ENCODE results near the gene UQCC3. TPM values are rescaled to one million over a fixed set of nuclear protein-coding genes. Genes with fewer than 3 reads are reported as not detected.
"Not testable (repeated sequence)": the region's sequence is repeated elsewhere in the genome, so short reads cannot be mapped to it uniquely, and the experiment has no call there.

Gene UQCC3
- total RNA-seq, 2 donors from 2014 or later: 13.9 to 23.2 TPM

GRCh38 chr11:62667460-62667859, 4.0 kb upstream of the UQCC3 start:
- Histone ChIP-seq H3K4me3 (no peak overlapping the region), H3K9ac (ENCODE audit: low read depth in 2 of 2, low read length in 2 of 2) (no peak overlapping the region), H3K27ac (no peak overlapping the region), H3K4me1 (peaks cover 23% of the 10 kb centered on the region), H3K27me3 (no peaks in the 10 kb centered on the region), H3K36me3 (no peaks in the 10 kb centered on the region), H3K9me3 (no peaks in the 10 kb centered on the region)
- TF ChIP-seq, protein P1, sequence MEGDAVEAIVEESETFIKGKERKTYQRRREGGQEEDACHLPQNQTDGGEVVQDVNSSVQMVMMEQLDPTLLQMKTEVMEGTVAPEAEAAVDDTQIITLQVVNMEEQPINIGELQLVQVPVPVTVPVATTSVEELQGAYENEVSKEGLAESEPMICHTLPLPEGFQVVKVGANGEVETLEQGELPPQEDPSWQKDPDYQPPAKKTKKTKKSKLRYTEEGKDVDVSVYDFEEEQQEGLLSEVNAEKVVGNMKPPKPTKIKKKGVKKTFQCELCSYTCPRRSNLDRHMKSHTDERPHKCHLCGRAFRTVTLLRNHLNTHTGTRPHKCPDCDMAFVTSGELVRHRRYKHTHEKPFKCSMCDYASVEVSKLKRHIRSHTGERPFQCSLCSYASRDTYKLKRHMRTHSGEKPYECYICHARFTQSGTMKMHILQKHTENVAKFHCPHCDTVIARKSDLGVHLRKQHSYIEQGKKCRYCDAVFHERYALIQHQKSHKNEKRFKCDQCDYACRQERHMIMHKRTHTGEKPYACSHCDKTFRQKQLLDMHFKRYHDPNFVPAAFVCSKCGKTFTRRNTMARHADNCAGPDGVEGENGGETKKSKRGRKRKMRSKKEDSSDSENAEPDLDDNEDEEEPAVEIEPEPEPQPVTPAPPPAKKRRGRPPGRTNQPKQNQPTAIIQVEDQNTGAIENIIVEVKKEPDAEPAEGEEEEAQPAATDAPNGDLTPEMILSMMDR (IDR thresholded peaks at IDR 0.05): no peak
- DNase-seq: no peak
- intact Hi-C loops (cut with DNase I): no loop called here

- intact Hi-C loops (cut with DNase I): no loop called here
- Histone ChIP-seq H3K9ac (ENCODE audit: low read depth in 2 of 2, low read length in 2 of 2) (peak overlapping the region; percentile 3 to 55), H3K4me1 (peaks cover 28% of the 10 kb centered on the region), H3K27ac (peak overlapping the region; percentile 81), H3K36me3 (no peaks in the 10 kb centered on the region), H3K4me3 (no peak overlapping the region), H3K9me3 (no peaks in the 10 kb centered on the region), H3K27me3 (no peaks in the 10 kb centered on the region)
- DNase-seq: peak; percentile 81
- TF ChIP-seq, protein P1 (IDR thresholded peaks at IDR 0.05): no peak
Measured at GRCh38 chr11:62669420-62670161, 1.9 kb upstream of the UQCC3 start.

GRCh38 chr11:62671236-62671607, 251 bp upstream of the UQCC3 start:
- Histone ChIP-seq H3K9me3 (no peaks in the 10 kb centered on the region), H3K27me3 (no peaks in the 10 kb centered on the region), H3K27ac (peak overlapping the region; percentile 81), H3K36me3 (no peaks in the 10 kb centered on the region), H3K4me1 (peaks cover 27% of the 10 kb centered on the region), H3K4me3 (peak overlapping the region; percentile 57), H3K9ac (ENCODE audit: low read depth in 2 of 2, low read length in 2 of 2) (peak overlapping the region; percentile 96 to 99)
- TF ChIP-seq, protein P1 (IDR thresholded peaks at IDR 0.05): no peak
- DNase-seq: no peak
- intact Hi-C loops (cut with DNase I): no loop called here

GRCh38 chr11:62673196-62673525, 1.7 kb downstream of the UQCC3 start:
- intact Hi-C loops (cut with DNase I): no loop called here
- Histone ChIP-seq H3K36me3 (no peaks in the 10 kb centered on the region), H3K27me3 (no peaks in the 10 kb centered on the region), H3K9ac (ENCODE audit: low read depth in 2 of 2, low read length in 2 of 2) (peak overlapping the region in 1 of 2 donors; percentile 99), H3K4me3 (no peak overlapping the region), H3K9me3 (no peaks in the 10 kb centered on the region), H3K27ac (no peak overlapping the region), H3K4me1 (peaks cover 23% of the 10 kb centered on the region)
- TF ChIP-seq, protein P1 (IDR thresholded peaks at IDR 0.05): no peak
- no peak for DNase-seq

GRCh38 chr11:62675415-62675814, 3.9 kb downstream of the UQCC3 start:
- H3K4me1 ChIP-seq: peaks cover 16% of the 10 kb centered on the region
- H3K27ac ChIP-seq; H3K9me3 ChIP-seq; intact Hi-C loops (cut with DNase I); H3K4me3 ChIP-seq; H3K36me3 ChIP-seq; H3K27me3 ChIP-seq; H3K9ac ChIP-seq (ENCODE audit: low read depth in 2 of 2, low read length in 2 of 2); DNase-seq: not testable (repeated sequence)

GRCh38 chr11:62676698-62677097, 5.2 kb downstream of the UQCC3 start:
- Histone ChIP-seq H3K4me1 (peaks cover 16% of the 10 kb centered on the region), H3K4me3 (no peak overlapping the region), H3K27ac (no peak overlapping the region), H3K36me3 (no peaks in the 10 kb centered on the region), H3K9ac (ENCODE audit: low read depth in 2 of 2, low read length in 2 of 2) (no peak overlapping the region), H3K27me3 (no peaks in the 10 kb centered on the region), H3K9me3 (no peaks in the 10 kb centered on the region)
- intact Hi-C loops (cut with DNase I): no loop called here
- TF ChIP-seq, protein P1 (IDR thresholded peaks at IDR 0.05): no peak
- no peak for DNase-seq
